ENCODE measurements around the gene APBB2.

- TF ChIP-seq EZH2 (IDR thresholded peaks at IDR 0.05) = no peak
- TF ChIP-seq POLR2AphosphoS5 (IDR thresholded peaks at IDR 0.05; ENCODE audit: borderline replicate concordance, low read depth, low read length) = no peak
These were observed 41.9 kb upstream of the APBB2 start for GRCh38 chr4:41256131-41256739.
